Measurements from ENCODE around the gene SLC22A23.

DNA sequence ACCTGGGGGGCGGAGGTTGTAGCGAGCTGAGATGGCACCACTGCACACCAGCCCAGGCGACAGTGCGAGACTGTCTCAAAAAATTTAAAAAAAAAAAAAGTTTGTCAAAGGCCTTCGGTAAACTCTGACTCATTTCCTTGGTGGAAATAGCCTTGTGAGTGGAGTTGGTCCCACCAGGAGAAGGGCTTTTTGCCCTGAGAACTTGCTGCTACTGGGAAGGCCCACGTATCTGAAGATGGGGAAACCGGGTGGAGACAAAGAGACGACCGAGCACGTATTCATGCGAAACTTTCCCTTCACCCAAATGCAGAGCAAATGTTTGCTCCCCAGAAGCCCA lies 51.7 kb downstream of the SLC22A23 start:
- TF ChIP-seq, protein P1, sequence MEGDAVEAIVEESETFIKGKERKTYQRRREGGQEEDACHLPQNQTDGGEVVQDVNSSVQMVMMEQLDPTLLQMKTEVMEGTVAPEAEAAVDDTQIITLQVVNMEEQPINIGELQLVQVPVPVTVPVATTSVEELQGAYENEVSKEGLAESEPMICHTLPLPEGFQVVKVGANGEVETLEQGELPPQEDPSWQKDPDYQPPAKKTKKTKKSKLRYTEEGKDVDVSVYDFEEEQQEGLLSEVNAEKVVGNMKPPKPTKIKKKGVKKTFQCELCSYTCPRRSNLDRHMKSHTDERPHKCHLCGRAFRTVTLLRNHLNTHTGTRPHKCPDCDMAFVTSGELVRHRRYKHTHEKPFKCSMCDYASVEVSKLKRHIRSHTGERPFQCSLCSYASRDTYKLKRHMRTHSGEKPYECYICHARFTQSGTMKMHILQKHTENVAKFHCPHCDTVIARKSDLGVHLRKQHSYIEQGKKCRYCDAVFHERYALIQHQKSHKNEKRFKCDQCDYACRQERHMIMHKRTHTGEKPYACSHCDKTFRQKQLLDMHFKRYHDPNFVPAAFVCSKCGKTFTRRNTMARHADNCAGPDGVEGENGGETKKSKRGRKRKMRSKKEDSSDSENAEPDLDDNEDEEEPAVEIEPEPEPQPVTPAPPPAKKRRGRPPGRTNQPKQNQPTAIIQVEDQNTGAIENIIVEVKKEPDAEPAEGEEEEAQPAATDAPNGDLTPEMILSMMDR (conservative IDR thresholded peaks at IDR 0.05), result no peak
- no peak for TF ChIP-seq ZFX (IDR thresholded peaks at IDR 0.05)

Data from C4-2B (cell line).